Nephron progenitor cell (in vitro differentiated cells): Measurements from ENCODE around the gene PRR18.

Source experiments
- DNase-seq: peaks from one replicate; pipeline ENCODE4 v3.0.0; 2021
- H3K27ac Mint-ChIP-seq: 2 replicates; pipeline ENCODE4 v1.8.0; 2021; ENCODE audit warnings: mild to moderate bottlenecking, moderate library complexity, mixed read lengths
- H3K27me3 Mint-ChIP-seq: 2 replicates; pipeline ENCODE4 v1.8.0; 2021; ENCODE audit warnings: mild to moderate bottlenecking, low read depth, mixed read lengths; ENCODE audit not compliant: poor library complexity
- H3K36me3 Mint-ChIP-seq: 2 replicates; pipeline ENCODE4 v1.8.0; 2021; ENCODE audit warnings: low read depth, mixed read lengths
- H3K4me1 Mint-ChIP-seq: 2 replicates; pipeline ENCODE4 v1.8.0; 2021; ENCODE audit warnings: mixed read lengths
- H3K4me3 Mint-ChIP-seq: 2 replicates; pipeline ENCODE4 v1.8.0; 2021; ENCODE audit warnings: mild to moderate bottlenecking, moderate library complexity, mixed read lengths
- H3K9me3 Mint-ChIP-seq: 2 replicates; pipeline ENCODE4 v1.8.0; 2021; ENCODE audit warnings: mild to moderate bottlenecking, moderate library complexity, mixed read lengths
- CTCF ChIP-seq: fragments of 200-600 bp; sonication (generic); IDR thresholded peaks from 2 replicates; pipeline ENCODE4 v1.5.0; 2021; ENCODE audit warnings: antibody characterized with exemption

PRR18 gene

GRCh38 chr6:166297606-166298005 is 10.6 kb downstream of the PRR18 start:
- Mint-ChIP-seq H3K4me3 (no peak overlapping the region), H3K9me3 (peaks cover 47% of the 10 kb centered on the region), H3K27me3 (peaks cover 24% of the 10 kb centered on the region), H3K27ac (no peak overlapping the region), H3K4me1 (no peaks in the 10 kb centered on the region), H3K36me3 (no peaks in the 10 kb centered on the region)
- no peak for TF ChIP-seq CTCF
- no peak for DNase-seq

- Mint-ChIP-seq H3K27ac (no peak overlapping the region), H3K36me3 (no peaks in the 10 kb centered on the region), H3K4me1 (no peaks in the 10 kb centered on the region), H3K9me3 (peaks cover 47% of the 10 kb centered on the region), H3K27me3 (peaks cover 16% of the 10 kb centered on the region), H3K4me3 (no peak overlapping the region)
- DNase-seq, result no peak
- no peak for TF ChIP-seq CTCF
Measured at GRCh38 chr6:166296035-166296883, 11.9 kb downstream of the PRR18 start.

GRCh38 chr6:166293731-166294584 is 14.2 kb downstream of the PRR18 start:
- peaks cover 42% of the 10 kb centered on the region for H3K9me3 Mint-ChIP-seq
- H3K27ac Mint-ChIP-seq, result no peak overlapping the region
- H3K4me1 Mint-ChIP-seq, result no peaks in the 10 kb centered on the region
- no peaks in the 10 kb centered on the region for H3K36me3 Mint-ChIP-seq
- peaks cover 20% of the 10 kb centered on the region for H3K27me3 Mint-ChIP-seq
- no peak overlapping the region for H3K4me3 Mint-ChIP-seq
- DNase-seq, result no peak
- no peak for TF ChIP-seq CTCF

- H3K27me3 Mint-ChIP-seq, result peaks cover 15% of the 10 kb centered on the region
- no peak overlapping the region for H3K27ac Mint-ChIP-seq
- H3K9me3 Mint-ChIP-seq, result peaks cover 5% of the 10 kb centered on the region
- TF ChIP-seq CTCF, result no peak
- DNase-seq, result no peak
- no peaks in the 10 kb centered on the region for H3K4me1 Mint-ChIP-seq
- H3K36me3 Mint-ChIP-seq, result no peaks in the 10 kb centered on the region
- no peak overlapping the region for H3K4me3 Mint-ChIP-seq
Measured at GRCh38 chr6:166289207-166290060, 18.8 kb downstream of the PRR18 start.

GRCh38 chr6:166286839-166287271 is 21.3 kb downstream of the PRR18 start:
- H3K27ac Mint-ChIP-seq, result no peak overlapping the region
- no peaks in the 10 kb centered on the region for H3K36me3 Mint-ChIP-seq
- no peak overlapping the region for H3K4me3 Mint-ChIP-seq
- H3K9me3 Mint-ChIP-seq, result no peaks in the 10 kb centered on the region
- H3K27me3 Mint-ChIP-seq, result peaks cover 16% of the 10 kb centered on the region
- DNase-seq, result no peak
- H3K4me1 Mint-ChIP-seq, result no peaks in the 10 kb centered on the region
- TF ChIP-seq CTCF, result no peak
